ENCODE data around the gene RUNDC3A. TPM values are rescaled to one million over a fixed set of nuclear protein-coding genes. Genes with fewer than 3 reads are reported as not detected.

RUNDC3A gene
- total RNA-seq (under 1 TPM; 0.37 to 0.55 TPM), total RNA-seq (0 to 0.08 reads per million in 2 donors)

- peak; percentile 79 to 88 (median 80) for DNase-seq
- Mint-ChIP-seq H3K27ac (no peak within 1 kb of the TSS), H3K36me3 (ENCODE audit: low read depth) (peaks cover 2% of the 10 kb centered on the region), H3K4me1 (peaks cover 9% of the 10 kb centered on the region), H3K4me3 (peak within 1 kb of the TSS; percentile 74), H3K27me3 (peaks cover 37% of the 10 kb centered on the region)
- H3K9me3 ChIP-seq (ENCODE audit: control insufficient read depth, low read length, poor library complexity, severe bottlenecking) = no peaks in the 10 kb centered on the region
- ATAC-seq = peak; percentile 95
Measured at GRCh38 chr17:44308320-44308818, at the start of gene RUNDC3A. RUNDC3A (plus strand) TSS chr17:44308601; CDS start chr17:44308833, 232 bp downstream.

DNA sequence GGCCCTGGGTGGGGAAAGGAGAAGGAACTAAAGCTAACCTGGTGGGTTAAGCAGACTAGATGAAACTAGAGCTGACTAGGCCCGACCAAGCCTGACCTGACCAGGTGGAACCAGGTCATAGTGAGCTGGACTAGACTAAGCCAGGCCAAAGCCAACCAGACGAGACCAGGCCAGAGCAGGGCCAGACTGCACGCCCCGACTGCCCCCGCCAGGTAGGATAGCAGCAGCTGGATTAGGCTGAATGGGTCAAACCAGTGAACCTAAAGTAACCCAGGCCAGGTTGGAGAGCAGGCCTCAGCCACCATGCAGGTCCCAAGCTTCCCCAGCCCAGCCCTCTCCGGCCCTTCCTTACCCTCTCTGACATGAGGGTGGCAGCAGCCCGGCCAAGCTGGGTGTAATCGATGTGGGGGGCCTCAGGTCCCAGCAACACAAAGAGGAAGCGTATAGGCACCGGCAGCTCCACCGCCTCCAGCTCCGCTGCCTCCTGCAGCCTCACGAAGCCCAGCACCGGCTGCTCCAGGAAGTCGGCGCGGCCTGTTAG lies 49.5 kb upstream of the RUNDC3A start:
- Mint-ChIP-seq H3K27me3 (peaks cover 5% of the 10 kb centered on the region), H3K4me1 (peaks cover 2% of the 10 kb centered on the region), H3K4me3 (no peak overlapping the region), H3K27ac (no peak overlapping the region), H3K36me3 (ENCODE audit: low read depth) (no peaks in the 10 kb centered on the region)
- DNase-seq (no peak), ATAC-seq (no peak)
- no peaks in the 10 kb centered on the region for H3K9me3 ChIP-seq (ENCODE audit: control insufficient read depth, low read length, poor library complexity, severe bottlenecking)

GRCh38 chr17:44260296-44260695 lies 48.1 kb upstream of the RUNDC3A start:
- H3K9me3 ChIP-seq (ENCODE audit: control insufficient read depth, low read length, poor library complexity, severe bottlenecking) = no peaks in the 10 kb centered on the region
- Mint-ChIP-seq H3K36me3 (ENCODE audit: low read depth) (no peaks in the 10 kb centered on the region), H3K4me1 (peaks cover 2% of the 10 kb centered on the region), H3K27ac (no peak overlapping the region), H3K27me3 (peaks cover 5% of the 10 kb centered on the region), H3K4me3 (no peak overlapping the region)
- ATAC-seq (no peak), DNase-seq (no peak)

GRCh38 chr17:44262654-44263225 lies 45.7 kb upstream of the RUNDC3A start:
- peak overlapping the region; percentile 62 for H3K27ac Mint-ChIP-seq
- H3K9me3 ChIP-seq (ENCODE audit: control insufficient read depth, low read length, poor library complexity, severe bottlenecking) = no peaks in the 10 kb centered on the region
- H3K36me3 Mint-ChIP-seq (ENCODE audit: low read depth) = no peaks in the 10 kb centered on the region
- no peak for DNase-seq
- H3K27me3 Mint-ChIP-seq = peaks cover under 1% of the 10 kb centered on the region
- no peak overlapping the region for H3K4me3 Mint-ChIP-seq
- ATAC-seq = no peak
- H3K4me1 Mint-ChIP-seq = peaks cover 2% of the 10 kb centered on the region

DNA sequence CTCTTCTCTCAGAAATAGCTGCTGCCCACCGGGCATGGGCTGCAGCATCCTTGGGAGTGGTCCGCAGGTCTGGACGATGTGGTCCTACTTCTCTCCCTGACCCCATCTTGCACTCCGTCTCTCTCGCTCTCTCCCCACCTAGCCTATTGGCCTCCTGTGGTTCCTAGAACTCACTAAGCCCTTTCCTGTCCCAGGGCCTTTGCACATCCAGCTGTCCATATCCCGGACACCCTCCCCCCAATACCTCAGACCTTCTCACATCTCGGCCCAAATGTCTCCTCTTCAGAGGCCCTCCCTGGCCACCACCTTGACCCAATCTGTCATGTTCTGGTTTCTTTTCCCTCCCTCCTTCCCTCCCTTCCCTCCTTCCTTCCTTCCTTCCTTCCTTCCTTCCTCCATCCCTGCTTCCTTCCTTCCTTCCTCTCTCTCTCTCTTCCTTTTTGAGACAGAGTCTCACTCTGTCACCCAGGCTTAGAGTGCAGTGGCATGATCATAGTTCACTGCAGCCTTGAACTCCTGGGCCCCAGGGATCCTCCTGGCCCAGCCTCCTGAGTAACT lies 45.0 kb upstream of the RUNDC3A start:
- no peak for ATAC-seq
- Mint-ChIP-seq H3K27ac (no peak overlapping the region), H3K4me3 (no peak overlapping the region), H3K27me3 (no peaks in the 10 kb centered on the region), H3K4me1 (peaks cover 2% of the 10 kb centered on the region), H3K36me3 (ENCODE audit: low read depth) (no peaks in the 10 kb centered on the region)
- no peak for DNase-seq
- no peaks in the 10 kb centered on the region for H3K9me3 ChIP-seq (ENCODE audit: control insufficient read depth, low read length, poor library complexity, severe bottlenecking)

DNA sequence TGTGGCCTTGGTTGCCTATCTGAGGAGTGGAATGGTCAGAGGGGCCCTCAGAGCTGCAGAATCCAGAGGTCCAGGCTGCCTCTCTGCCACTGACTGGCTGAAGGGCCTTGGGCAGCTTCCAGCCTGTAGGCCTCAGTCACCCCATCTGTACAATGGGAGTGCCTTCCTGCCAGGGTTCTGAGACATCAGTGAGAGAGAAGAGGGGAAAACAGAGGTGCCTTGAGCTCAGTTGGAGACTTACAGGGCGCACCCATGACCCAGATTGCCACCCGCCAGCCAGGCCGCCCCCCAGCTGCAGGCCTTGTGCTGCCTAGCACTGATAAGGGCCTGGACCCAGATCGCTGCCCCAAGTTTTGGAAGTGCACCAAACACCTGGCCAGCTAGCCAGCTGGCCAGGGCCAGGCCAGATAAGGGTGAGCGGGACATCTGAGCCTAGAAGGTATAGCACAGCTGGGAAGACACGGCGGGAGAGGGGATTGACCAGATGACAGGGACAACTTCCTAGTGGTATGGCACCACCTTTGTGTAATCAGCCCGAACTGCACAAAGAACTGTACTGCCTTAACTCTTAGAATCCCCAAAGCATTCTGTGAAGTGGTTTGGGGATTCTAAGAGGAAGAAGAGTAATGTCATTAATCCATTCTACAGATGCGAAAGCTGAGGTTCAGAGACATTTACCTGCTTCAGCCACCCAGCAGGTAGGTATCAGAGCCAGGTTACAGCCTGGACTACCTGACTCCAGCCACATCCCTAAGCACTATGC lies 41.8 kb upstream of the RUNDC3A start:
- H3K4me1 Mint-ChIP-seq = peaks cover 4% of the 10 kb centered on the region
- DNase-seq = no peak
- H3K27ac Mint-ChIP-seq = no peak overlapping the region
- no peaks in the 10 kb centered on the region for H3K36me3 Mint-ChIP-seq (ENCODE audit: low read depth)
- ATAC-seq = no peak
- no peak overlapping the region for H3K4me3 Mint-ChIP-seq
- H3K27me3 Mint-ChIP-seq = peaks cover 2% of the 10 kb centered on the region
- H3K9me3 ChIP-seq (ENCODE audit: control insufficient read depth, low read length, poor library complexity, severe bottlenecking) = no peaks in the 10 kb centered on the region

DNA sequence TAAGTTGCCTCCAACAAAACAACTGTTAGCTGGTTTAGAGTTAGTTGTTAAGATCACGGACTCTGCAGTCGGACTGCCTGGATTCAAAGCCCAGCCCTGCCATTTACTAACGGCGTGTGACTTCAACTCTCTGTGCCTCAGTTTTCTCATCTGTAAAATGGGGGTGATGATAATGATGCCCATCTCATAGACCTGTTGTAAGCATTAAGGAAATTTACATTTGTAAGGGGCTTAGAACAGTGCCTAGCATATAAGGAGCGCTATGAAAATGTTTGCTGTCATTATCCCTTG lies 41.3 kb upstream of the RUNDC3A start:
- Mint-ChIP-seq H3K36me3 (ENCODE audit: low read depth) (no peaks in the 10 kb centered on the region), H3K27ac (no peak overlapping the region), H3K27me3 (peaks cover 7% of the 10 kb centered on the region), H3K4me1 (peaks cover 7% of the 10 kb centered on the region), H3K4me3 (no peak overlapping the region)
- H3K9me3 ChIP-seq (ENCODE audit: control insufficient read depth, low read length, poor library complexity, severe bottlenecking) = no peaks in the 10 kb centered on the region
- no peak for ATAC-seq
- no peak for DNase-seq

DNA sequence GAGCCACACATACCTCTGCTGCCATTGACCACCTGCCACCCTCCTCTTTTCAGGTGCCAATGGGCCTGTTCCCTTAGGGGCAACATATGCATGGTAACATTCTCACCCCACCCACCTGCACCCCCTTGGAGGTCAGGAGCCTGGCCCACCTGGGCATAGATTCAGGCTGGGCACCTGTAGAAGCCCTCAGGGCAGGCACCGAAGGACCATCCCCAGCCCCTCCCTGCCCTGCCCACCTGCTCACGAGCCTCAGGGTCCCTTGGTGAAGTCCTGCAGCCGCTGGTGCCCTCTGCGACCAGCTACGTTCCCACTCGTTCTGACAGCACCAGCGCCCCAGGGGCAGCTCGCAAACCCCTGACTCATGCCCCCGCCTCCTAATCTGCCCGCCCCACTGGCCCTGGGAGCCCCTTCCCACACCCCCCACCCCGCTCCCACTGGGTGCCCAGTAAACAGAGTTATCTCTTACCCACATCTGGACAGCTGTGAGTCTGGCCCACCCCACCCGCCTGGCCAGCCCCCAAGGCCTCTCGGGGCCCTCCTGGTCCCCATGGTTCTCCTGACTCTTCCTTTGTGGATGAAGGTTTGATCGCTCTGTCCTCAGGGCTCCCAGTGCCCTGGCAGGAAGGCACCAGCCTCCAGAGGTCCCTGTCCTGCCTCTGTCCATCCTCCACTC lies 40.4 kb upstream of the RUNDC3A start, which contains the start of gene SLC4A1:
SLC4A1 (minus strand) TSS at position 318 of the 673 bp plus-strand sequence. CDS start 5,269 bp downstream, outside the sequence.
- no peaks in the 10 kb centered on the region for H3K9me3 ChIP-seq (ENCODE audit: control insufficient read depth, low read length, poor library complexity, severe bottlenecking)
- no peak within 1 kb of the TSS for H3K27ac Mint-ChIP-seq
- ATAC-seq = no peak

GRCh38 chr17:44268709-44269534 lies 39.5 kb upstream of the RUNDC3A start:
- no peak for DNase-seq
- peaks cover 8% of the 10 kb centered on the region for H3K4me1 Mint-ChIP-seq
- peaks cover 3% of the 10 kb centered on the region for H3K36me3 Mint-ChIP-seq (ENCODE audit: low read depth)
- H3K9me3 ChIP-seq (ENCODE audit: control insufficient read depth, low read length, poor library complexity, severe bottlenecking) = no peaks in the 10 kb centered on the region
- H3K4me3 Mint-ChIP-seq = no peak overlapping the region
- H3K27ac Mint-ChIP-seq = no peak overlapping the region
- H3K27me3 Mint-ChIP-seq = peaks cover 16% of the 10 kb centered on the region
- no peak for ATAC-seq

More for the DNA sequence above, 40.4 kb upstream of the RUNDC3A start, which contains the start of gene SLC4A1:
- Mint-ChIP-seq H3K36me3 (ENCODE audit: low read depth) (peaks cover 3% of the 10 kb centered on the region), H3K4me3 (no peak within 1 kb of the TSS), H3K27me3 (peaks cover 16% of the 10 kb centered on the region), H3K4me1 (peaks cover 10% of the 10 kb centered on the region)
- no peak for DNase-seq

GRCh38 chr17:44269535-44270240 lies 38.7 kb upstream of the RUNDC3A start:
- peaks cover 17% of the 10 kb centered on the region for H3K27me3 Mint-ChIP-seq
- no peak overlapping the region for H3K4me3 Mint-ChIP-seq
- H3K27ac Mint-ChIP-seq = no peak overlapping the region
- ATAC-seq (no peak), DNase-seq (no peak)
- H3K9me3 ChIP-seq (ENCODE audit: control insufficient read depth, low read length, poor library complexity, severe bottlenecking) = no peaks in the 10 kb centered on the region
- H3K36me3 Mint-ChIP-seq (ENCODE audit: low read depth) = peaks cover 3% of the 10 kb centered on the region
- H3K4me1 Mint-ChIP-seq = peaks cover 8% of the 10 kb centered on the region

DNA sequence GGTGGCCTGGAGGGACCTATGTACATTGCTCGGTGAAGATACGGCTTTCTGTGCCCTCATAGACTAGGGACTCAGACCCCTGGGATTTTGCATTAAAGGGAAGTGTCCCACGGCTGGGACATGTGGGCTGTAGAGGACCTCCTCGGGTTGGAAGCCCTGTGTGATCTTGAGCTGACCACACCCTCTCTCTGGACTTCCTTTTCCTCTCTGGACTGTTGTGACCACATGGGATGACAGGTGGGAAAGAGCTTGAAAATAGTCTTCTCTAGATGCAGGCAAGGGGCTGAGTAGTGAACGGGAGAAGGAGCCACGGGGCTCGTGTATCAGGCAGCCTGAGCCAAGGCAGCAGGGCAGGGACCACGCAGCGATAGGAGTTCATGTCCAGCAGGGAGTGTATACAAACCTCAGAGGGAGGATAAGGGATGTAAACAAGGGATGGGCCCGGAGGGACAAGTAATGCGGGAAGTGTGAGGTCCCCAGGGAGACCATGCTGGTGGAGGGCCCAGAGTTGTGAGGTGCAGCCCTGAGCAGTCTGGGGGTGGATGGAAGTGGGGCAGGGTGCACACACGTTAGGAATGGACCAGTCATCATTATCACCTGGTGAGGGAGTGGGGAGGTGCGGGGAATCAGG lies 36.0 kb upstream of the RUNDC3A start:
- no peaks in the 10 kb centered on the region for H3K9me3 ChIP-seq (ENCODE audit: control insufficient read depth, low read length, poor library complexity, severe bottlenecking)

More for the DNA sequence above, 36.0 kb upstream of the RUNDC3A start:
- DNase-seq (no peak), ATAC-seq (no peak)
- H3K36me3 Mint-ChIP-seq (ENCODE audit: low read depth) = peaks cover 3% of the 10 kb centered on the region
- no peak overlapping the region for H3K27ac Mint-ChIP-seq
- H3K27me3 Mint-ChIP-seq = peaks cover 26% of the 10 kb centered on the region
- no peak overlapping the region for H3K4me3 Mint-ChIP-seq
- peaks cover 14% of the 10 kb centered on the region for H3K4me1 Mint-ChIP-seq
